Measurements from ENCODE around the gene TNS3.

The TNS3 gene

DNA sequence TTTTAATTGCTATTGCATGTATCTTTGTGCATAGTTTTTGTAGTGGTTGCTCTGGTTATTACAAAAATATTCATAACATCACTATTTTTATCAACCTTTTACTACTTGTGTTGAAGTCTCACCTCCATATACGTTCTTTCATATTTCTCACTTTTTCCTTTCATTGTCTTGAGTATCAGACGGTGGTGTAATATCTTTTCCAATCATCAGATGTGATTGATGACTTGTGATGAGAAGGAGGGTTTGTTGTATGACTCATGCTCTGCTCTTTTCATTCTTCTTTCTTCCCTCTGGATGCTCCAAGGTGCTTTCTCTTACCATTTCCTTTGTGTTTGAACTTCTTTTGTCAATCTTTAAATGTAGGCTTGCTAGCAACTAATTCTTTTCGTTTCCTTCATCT is 310.2 kb downstream of the TNS3 start:
- Histone ChIP-seq H2BK120ac (ENCODE audit: low read depth, low read length) (no peak overlapping the region), H3K4me3 (ENCODE audit: insufficient read depth in 1 of 2, low read depth in 1 of 2, low read length in 2 of 2) (no peak overlapping the region), H3K36me3 (ENCODE audit: control insufficient read depth in 1 of 2, insufficient read depth in 2 of 2, low read depth in 1 of 2, low read length in 2 of 2) (peaks cover 0 to 33% of the 10 kb centered on the region in 2 experiments), H2BK5ac (ENCODE audit: low read depth, low read length, poor library complexity, severe bottlenecking) (no peak overlapping the region), H3K9me3 (ENCODE audit: control insufficient read depth, low read length) (peaks cover 10% of the 10 kb centered on the region), H3K4me1 (ENCODE audit: control insufficient read depth, insufficient read depth, low read depth, low read length) (peaks cover 7% of the 10 kb centered on the region), H3K23ac (ENCODE audit: low read length in 2 of 2) (no peak overlapping the region), H3K27ac (ENCODE audit: low read length, poor library complexity, severe bottlenecking) (no peak overlapping the region), H4K8ac (ENCODE audit: low read length) (no peak overlapping the region), H2AK5ac (ENCODE audit: low read length, severe bottlenecking) (no peak overlapping the region), H3K79me1 (replicated peaks; ENCODE audit: low read length, poor library complexity, severe bottlenecking) (peaks cover 4% of the 10 kb centered on the region), H2AFZ (ENCODE audit: low read depth, low read length) (no peak overlapping the region), H3K4ac (ENCODE audit: low read depth in 1 of 2, low read length in 2 of 2) (no peak overlapping the region), H2BK12ac (ENCODE audit: low read length in 2 of 2) (no peak overlapping the region), H4K91ac (ENCODE audit: low read length) (no peak overlapping the region), H3K14ac (ENCODE audit: low read length in 2 of 2) (no peak overlapping the region), H3K18ac (ENCODE audit: low read depth in 1 of 2, low read length in 2 of 2) (no peak overlapping the region), H3K9ac (ENCODE audit: low read length) (no peak overlapping the region), H3K4me2 (ENCODE audit: low read length, poor library complexity, severe bottlenecking) (no peak overlapping the region), H2BK15ac (ENCODE audit: low read depth, poor library complexity, severe bottlenecking) (no peak overlapping the region), H3K27me3 (ENCODE audit: control insufficient read depth in 1 of 2, insufficient read depth in 1 of 2, low read length in 2 of 2) (no peaks in the 10 kb centered on the region)
- WGBS = 100% methylated on average over 1 of the region's 3 CpGs
- no peak for DNase-seq

DNA sequence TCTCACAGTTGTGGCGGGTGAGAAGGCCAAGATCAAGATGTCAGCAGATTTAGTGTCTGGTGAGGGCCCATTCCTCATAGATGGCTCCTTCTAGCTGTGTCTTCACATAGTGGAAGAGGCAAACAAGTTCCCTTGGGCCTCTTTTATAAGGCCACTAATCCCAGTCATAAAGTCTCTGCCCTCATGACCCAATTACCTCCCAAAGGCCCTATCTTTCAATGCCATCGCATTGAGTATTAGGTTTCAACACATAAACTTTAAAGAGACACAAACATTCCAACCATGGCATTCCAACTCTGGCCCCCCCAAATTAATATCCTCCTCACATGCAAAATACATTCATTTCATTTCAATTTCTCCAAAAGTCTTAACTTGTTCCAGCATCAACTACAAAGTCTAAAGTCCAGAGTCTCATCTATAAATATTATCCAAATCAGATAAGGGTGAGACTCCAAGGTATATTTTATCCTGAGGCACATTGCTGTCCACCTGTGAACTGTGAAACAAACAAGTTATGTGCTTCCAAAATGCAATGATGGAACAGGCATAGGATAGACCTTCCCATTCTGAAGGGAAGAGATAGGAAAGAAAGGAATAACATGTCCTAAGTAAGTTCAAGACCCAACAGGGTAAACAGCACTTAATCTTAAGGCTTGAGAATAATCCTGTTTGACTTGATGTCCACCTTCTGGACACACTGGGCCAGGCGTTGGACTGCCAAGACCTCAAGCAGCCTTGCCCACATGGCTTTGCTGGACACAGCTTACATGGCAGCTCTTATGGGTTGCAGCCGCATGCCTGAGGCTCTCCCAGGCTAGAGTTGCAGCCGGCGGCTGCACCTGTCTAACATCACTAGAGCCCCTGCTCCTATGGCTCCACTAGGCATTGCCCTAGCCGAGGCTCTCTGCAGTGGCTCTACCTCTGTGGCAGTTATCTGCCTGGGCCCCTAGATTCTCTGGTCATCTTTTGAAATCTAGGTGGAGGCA is 312.8 kb downstream of the TNS3 start:
- 95% methylated on average over 7 of the region's 7 CpGs for WGBS
- Histone ChIP-seq H4K91ac (ENCODE audit: low read length) (no peak overlapping the region), H3K14ac (ENCODE audit: low read length in 2 of 2) (no peak overlapping the region), H2BK120ac (ENCODE audit: low read depth, low read length) (no peak overlapping the region), H3K27me3 (ENCODE audit: control insufficient read depth in 1 of 2, insufficient read depth in 1 of 2, low read length in 2 of 2) (no peaks in the 10 kb centered on the region), H3K36me3 (ENCODE audit: control insufficient read depth in 1 of 2, insufficient read depth in 2 of 2, low read depth in 1 of 2, low read length in 2 of 2) (peaks cover 0 to 9% of the 10 kb centered on the region in 2 experiments), H3K18ac (ENCODE audit: low read depth in 1 of 2, low read length in 2 of 2) (no peak overlapping the region), H3K23ac (ENCODE audit: low read length in 2 of 2) (no peak overlapping the region), H3K9me3 (ENCODE audit: control insufficient read depth, low read length) (peaks cover 10% of the 10 kb centered on the region), H2AK5ac (ENCODE audit: low read length, severe bottlenecking) (no peak overlapping the region), H3K4me1 (ENCODE audit: control insufficient read depth, insufficient read depth, low read depth, low read length) (peaks cover 12% of the 10 kb centered on the region), H2BK12ac (ENCODE audit: low read length in 2 of 2) (no peak overlapping the region), H3K79me1 (replicated peaks; ENCODE audit: low read length, poor library complexity, severe bottlenecking) (no peaks in the 10 kb centered on the region), H4K8ac (ENCODE audit: low read length) (no peak overlapping the region), H2BK15ac (ENCODE audit: low read depth, poor library complexity, severe bottlenecking) (no peak overlapping the region), H3K27ac (ENCODE audit: low read length, poor library complexity, severe bottlenecking) (no peak overlapping the region), H2BK5ac (ENCODE audit: low read depth, low read length, poor library complexity, severe bottlenecking) (no peak overlapping the region), H3K9ac (ENCODE audit: low read length) (no peak overlapping the region), H2AFZ (ENCODE audit: low read depth, low read length) (no peak overlapping the region), H3K4ac (ENCODE audit: low read depth in 1 of 2, low read length in 2 of 2) (no peak overlapping the region), H3K4me2 (ENCODE audit: low read length, poor library complexity, severe bottlenecking) (no peak overlapping the region), H3K4me3 (ENCODE audit: insufficient read depth in 1 of 2, low read depth in 1 of 2, low read length in 2 of 2) (no peak overlapping the region)
- no peak for DNase-seq

DNA sequence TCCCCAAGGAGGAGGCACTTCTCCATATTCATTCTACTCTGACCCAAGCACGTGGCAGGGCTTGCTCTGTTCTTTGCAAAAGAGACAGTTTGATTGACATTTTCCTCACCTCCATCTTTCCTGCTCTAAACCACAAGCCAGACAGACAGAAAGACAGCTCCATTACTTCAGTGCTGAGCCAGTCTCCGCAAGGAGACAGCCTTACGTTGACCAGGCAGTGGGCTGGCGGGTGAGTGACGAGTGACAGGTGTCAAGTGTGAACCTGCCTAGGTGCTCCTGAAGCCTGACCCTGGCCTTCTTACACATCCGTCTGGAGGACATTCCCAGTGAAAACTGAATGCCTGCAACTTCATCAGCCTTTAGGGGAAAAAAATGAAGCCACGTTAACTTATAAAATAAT is 314.6 kb downstream of the TNS3 start:
- no peaks in the 10 kb centered on the region for H3K36me3 ChIP-seq (ENCODE audit: control insufficient read depth in 1 of 2, insufficient read depth in 2 of 2, low read depth in 1 of 2, low read length in 2 of 2)
- peaks cover 10% of the 10 kb centered on the region for H3K9me3 ChIP-seq (ENCODE audit: control insufficient read depth, low read length)
- WGBS = 80% methylated on average over 6 of the region's 7 CpGs
- no peak overlapping the region for H3K14ac ChIP-seq (ENCODE audit: low read length in 2 of 2)
- peak overlapping the region; percentile 54 for H2BK15ac ChIP-seq (ENCODE audit: low read depth, poor library complexity, severe bottlenecking)
- DNase-seq = no peak
- peaks cover 12% of the 10 kb centered on the region for H3K4me1 ChIP-seq (ENCODE audit: control insufficient read depth, insufficient read depth, low read depth, low read length)
- H4K8ac ChIP-seq (ENCODE audit: low read length) = no peak overlapping the region
- no peak overlapping the region for H3K4ac ChIP-seq (ENCODE audit: low read depth in 1 of 2, low read length in 2 of 2)
- H3K9ac ChIP-seq (ENCODE audit: low read length) = no peak overlapping the region
- peak overlapping the region; percentile 89 for H2AK5ac ChIP-seq (ENCODE audit: low read length, severe bottlenecking)
- no peaks in the 10 kb centered on the region for H3K27me3 ChIP-seq (ENCODE audit: control insufficient read depth in 1 of 2, insufficient read depth in 1 of 2, low read length in 2 of 2)
- H3K18ac ChIP-seq (ENCODE audit: low read depth in 1 of 2, low read length in 2 of 2) = peak overlapping the region in 1 of 2 experiments; percentile 42
- peak overlapping the region; percentile 78 for H4K91ac ChIP-seq (ENCODE audit: low read length)
- H3K4me3 ChIP-seq (ENCODE audit: insufficient read depth in 1 of 2, low read depth in 1 of 2, low read length in 2 of 2) = no peak overlapping the region
- no peaks in the 10 kb centered on the region for H3K79me1 ChIP-seq (replicated peaks; ENCODE audit: low read length, poor library complexity, severe bottlenecking)
- no peak overlapping the region for H2AFZ ChIP-seq (ENCODE audit: low read depth, low read length)
- no peak overlapping the region for H2BK12ac ChIP-seq (ENCODE audit: low read length in 2 of 2)
- no peak overlapping the region for H3K23ac ChIP-seq (ENCODE audit: low read length in 2 of 2)
- H3K4me2 ChIP-seq (ENCODE audit: low read length, poor library complexity, severe bottlenecking) = no peak overlapping the region
- peak overlapping the region; percentile 88 for H3K27ac ChIP-seq (ENCODE audit: low read length, poor library complexity, severe bottlenecking)
- no peak overlapping the region for H2BK120ac ChIP-seq (ENCODE audit: low read depth, low read length)
- no peak overlapping the region for H2BK5ac ChIP-seq (ENCODE audit: low read depth, low read length, poor library complexity, severe bottlenecking)

DNA sequence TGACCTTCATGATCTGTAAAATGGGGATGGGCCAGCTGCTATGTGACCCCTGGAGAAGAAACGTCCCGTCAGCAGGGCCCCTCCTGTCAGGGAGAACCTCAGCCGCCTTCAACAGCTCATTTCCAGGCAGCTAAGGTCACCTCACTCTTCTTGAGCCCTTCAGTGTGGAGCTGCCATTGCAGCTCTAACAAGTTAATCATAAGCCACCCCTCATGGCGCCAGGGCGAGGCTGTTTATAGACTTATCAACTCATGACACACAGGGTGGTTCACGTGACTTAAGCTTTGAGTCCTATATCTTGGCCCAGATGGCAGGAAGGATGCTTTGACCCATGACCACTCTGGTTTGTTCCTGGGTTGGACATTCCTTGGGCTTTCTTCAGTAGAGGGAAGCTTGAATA is 315.1 kb downstream of the TNS3 start:
- peak; percentile 57 for DNase-seq
- H4K8ac ChIP-seq (ENCODE audit: low read length) = peak overlapping the region; percentile 56
- H2AK5ac ChIP-seq (ENCODE audit: low read length, severe bottlenecking) = no peak overlapping the region
- H2BK120ac ChIP-seq (ENCODE audit: low read depth, low read length) = no peak overlapping the region
- peaks cover 12% of the 10 kb centered on the region for H3K4me1 ChIP-seq (ENCODE audit: control insufficient read depth, insufficient read depth, low read depth, low read length)
- WGBS = 74% methylated on average over 6 of the region's 6 CpGs
- no peaks in the 10 kb centered on the region for H3K79me1 ChIP-seq (replicated peaks; ENCODE audit: low read length, poor library complexity, severe bottlenecking)
- H3K14ac ChIP-seq (ENCODE audit: low read length in 2 of 2) = no peak overlapping the region
- peaks cover 10% of the 10 kb centered on the region for H3K9me3 ChIP-seq (ENCODE audit: control insufficient read depth, low read length)
- H3K18ac ChIP-seq (ENCODE audit: low read depth in 1 of 2, low read length in 2 of 2) = peak overlapping the region; percentile 29 to 42
- H3K36me3 ChIP-seq (ENCODE audit: control insufficient read depth in 1 of 2, insufficient read depth in 2 of 2, low read depth in 1 of 2, low read length in 2 of 2) = no peaks in the 10 kb centered on the region
- H3K23ac ChIP-seq (ENCODE audit: low read length in 2 of 2) = no peak overlapping the region
- H3K27me3 ChIP-seq (ENCODE audit: control insufficient read depth in 1 of 2, insufficient read depth in 1 of 2, low read length in 2 of 2) = no peaks in the 10 kb centered on the region
- peak overlapping the region in 1 of 2 experiments; percentile 8 for H2BK12ac ChIP-seq (ENCODE audit: low read length in 2 of 2)
- no peak overlapping the region for H2AFZ ChIP-seq (ENCODE audit: low read depth, low read length)
- no peak overlapping the region for H2BK5ac ChIP-seq (ENCODE audit: low read depth, low read length, poor library complexity, severe bottlenecking)
- H2BK15ac ChIP-seq (ENCODE audit: low read depth, poor library complexity, severe bottlenecking) = no peak overlapping the region
- no peak overlapping the region for H3K4me2 ChIP-seq (ENCODE audit: low read length, poor library complexity, severe bottlenecking)
- peak overlapping the region; percentile 43 for H4K91ac ChIP-seq (ENCODE audit: low read length)
- no peak overlapping the region for H3K9ac ChIP-seq (ENCODE audit: low read length)
- peak overlapping the region in 1 of 2 experiments; percentile 48 for H3K4ac ChIP-seq (ENCODE audit: low read depth in 1 of 2, low read length in 2 of 2)
- H3K27ac ChIP-seq (ENCODE audit: low read length, poor library complexity, severe bottlenecking) = peak overlapping the region; percentile 88
- no peak overlapping the region for H3K4me3 ChIP-seq (ENCODE audit: insufficient read depth in 1 of 2, low read depth in 1 of 2, low read length in 2 of 2)

All from mesenchymal stem cell (in vitro differentiated cells and primary cell).